Measurements from ENCODE around the gene CCL20. TPM values are rescaled to one million over a fixed set of nuclear protein-coding genes. Genes with fewer than 3 reads are reported as not detected.

CCL20 gene
- total RNA-seq, 1 experiment from 2014 or later = not detected

DNA sequence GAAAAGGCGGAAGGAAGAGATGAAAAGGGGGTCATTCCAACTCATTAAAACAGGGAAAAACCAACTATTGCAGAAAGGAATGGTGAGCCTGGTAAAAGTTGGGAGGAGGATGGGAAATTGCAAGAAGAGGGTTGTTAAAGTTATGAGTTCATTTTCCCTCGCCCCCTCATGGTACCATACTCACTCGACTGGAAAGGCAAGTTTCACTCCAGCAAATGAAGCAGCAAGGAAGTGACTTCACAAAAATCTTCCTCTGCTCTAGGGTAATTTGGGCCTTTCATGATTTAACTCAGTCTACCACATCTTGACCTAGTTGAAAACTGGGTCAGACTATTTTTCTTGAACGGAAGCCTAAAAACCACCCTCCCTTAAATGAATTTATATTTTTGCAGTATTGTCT, 34.9 kb downstream of the CCL20 start (continued):
- TF ChIP-seq RORB (CRISPR knock-in tag; IDR thresholded peaks at IDR 0.05) = no peak
- TF ChIP-seq ETV6 (CRISPR knock-in tag; IDR thresholded peaks at IDR 0.05) = no peak
- no peak for TF ChIP-seq JAZF1 (CRISPR knock-in tag; IDR thresholded peaks at IDR 0.05)
- TF ChIP-seq, protein P1, sequence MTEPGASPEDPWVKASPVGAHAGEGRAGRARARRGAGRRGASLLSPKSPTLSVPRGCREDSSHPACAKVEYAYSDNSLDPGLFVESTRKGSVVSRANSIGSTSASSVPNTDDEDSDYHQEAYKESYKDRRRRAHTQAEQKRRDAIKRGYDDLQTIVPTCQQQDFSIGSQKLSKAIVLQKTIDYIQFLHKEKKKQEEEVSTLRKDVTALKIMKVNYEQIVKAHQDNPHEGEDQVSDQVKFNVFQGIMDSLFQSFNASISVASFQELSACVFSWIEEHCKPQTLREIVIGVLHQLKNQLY (CRISPR knock-in tag; IDR thresholded peaks at IDR 0.05) = no peak
- TF ChIP-seq NR2C2 (CRISPR knock-in tag; IDR thresholded peaks at IDR 0.05) = no peak
- TF ChIP-seq SP1 (CRISPR knock-in tag; conservative IDR thresholded peaks at IDR 0.05) = no peak
- TF ChIP-seq, protein P2, sequence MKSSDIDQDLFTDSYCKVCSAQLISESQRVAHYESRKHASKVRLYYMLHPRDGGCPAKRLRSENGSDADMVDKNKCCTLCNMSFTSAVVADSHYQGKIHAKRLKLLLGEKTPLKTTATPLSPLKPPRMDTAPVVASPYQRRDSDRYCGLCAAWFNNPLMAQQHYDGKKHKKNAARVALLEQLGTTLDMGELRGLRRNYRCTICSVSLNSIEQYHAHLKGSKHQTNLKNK (CRISPR knock-in tag; IDR thresholded peaks at IDR 0.05) = no peak
- TF ChIP-seq, protein P3, sequence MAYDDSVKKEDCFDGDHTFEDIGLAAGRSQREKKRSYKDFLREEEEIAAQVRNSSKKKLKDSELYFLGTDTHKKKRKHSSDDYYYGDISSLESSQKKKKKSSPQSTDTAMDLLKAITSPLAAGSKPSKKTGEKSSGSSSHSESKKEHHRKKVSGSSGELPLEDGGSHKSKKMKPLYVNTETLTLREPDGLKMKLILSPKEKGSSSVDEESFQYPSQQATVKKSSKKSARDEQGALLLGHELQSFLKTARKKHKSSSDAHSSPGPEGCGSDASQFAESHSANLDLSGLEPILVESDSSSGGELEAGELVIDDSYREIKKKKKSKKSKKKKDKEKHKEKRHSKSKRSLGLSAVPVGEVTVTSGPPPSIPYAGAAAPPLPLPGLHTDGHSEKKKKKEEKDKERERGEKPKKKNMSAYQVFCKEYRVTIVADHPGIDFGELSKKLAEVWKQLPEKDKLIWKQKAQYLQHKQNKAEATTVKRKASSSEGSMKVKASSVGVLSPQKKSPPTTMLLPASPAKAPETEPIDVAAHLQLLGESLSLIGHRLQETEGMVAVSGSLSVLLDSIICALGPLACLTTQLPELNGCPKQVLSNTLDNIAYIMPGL (CRISPR knock-in tag; IDR thresholded peaks at IDR 0.05) = no peak
- TF ChIP-seq IRF2 (CRISPR knock-in tag; IDR thresholded peaks at IDR 0.05; ENCODE audit: borderline replicate concordance, low read depth) = no peak
- no peak for TF ChIP-seq MYBL2 (CRISPR knock-in tag; IDR thresholded peaks at IDR 0.05)

DNA sequence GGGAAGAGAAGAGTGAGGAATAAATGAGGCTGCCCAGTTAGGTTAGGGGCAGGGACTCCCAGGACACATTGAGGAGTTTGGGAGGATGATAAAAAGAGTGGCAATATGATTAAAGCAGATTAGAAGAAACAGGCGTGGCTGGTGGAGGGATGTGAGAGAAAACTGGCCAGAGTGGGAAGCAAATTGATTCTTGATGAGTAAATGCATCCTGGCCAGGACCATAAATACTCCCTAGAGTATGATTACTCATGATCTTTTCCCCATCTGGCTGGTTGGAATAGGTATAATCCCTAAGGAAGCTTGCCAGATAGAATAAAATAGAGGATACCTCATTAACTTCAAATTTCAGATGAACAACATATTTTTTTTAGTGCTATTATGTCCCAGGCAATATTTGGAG, 36.3 kb downstream of the CCL20 start:
- Mint-ChIP-seq H3K9me3 (peaks cover 9% of the 10 kb centered on the region), H3K4me3 (no peak overlapping the region), H3K36me3 (no peaks in the 10 kb centered on the region), H3K4me1 (peaks cover 44% of the 10 kb centered on the region), H3K27me3 (ENCODE audit: low read depth) (0 out of 2 replicates have a peak, but pooled peaks cover 2% of the 10 kb centered on the region), H3K27ac (no peak overlapping the region)
- ChIA-PET CTCF (no interaction called here), POLR2A (no interaction called here)
- DNase-seq (ENCODE audit: low spot score) = no peak
- ATAC-seq = no peak
- TF ChIP-seq GTF2I (CRISPR knock-in tag; conservative IDR thresholded peaks at IDR 0.05) (no peak), ZNF121 (CRISPR knock-in tag; IDR thresholded peaks at IDR 0.05) (no peak), FOXJ3 (CRISPR knock-in tag; IDR thresholded peaks at IDR 0.05; ENCODE audit: borderline replicate concordance) (no peak), FOXP1 (CRISPR knock-in tag; IDR thresholded peaks at IDR 0.05; ENCODE audit: borderline replicate concordance) (no peak), JAZF1 (CRISPR knock-in tag; IDR thresholded peaks at IDR 0.05) (no peak), TEAD4 (CRISPR knock-in tag; IDR thresholded peaks at IDR 0.05) (no peak), ZBTB21 (CRISPR knock-in tag; IDR thresholded peaks at IDR 0.05; ENCODE audit: borderline replicate concordance) (no peak), TP53 (CRISPR knock-in tag; IDR thresholded peaks at IDR 0.05) (no peak), NR3C1 (CRISPR knock-in tag; conservative IDR thresholded peaks at IDR 0.05; ENCODE audit: low read depth) (no peak), SP1 (CRISPR knock-in tag; conservative IDR thresholded peaks at IDR 0.05) (no peak), HMGA2 (CRISPR knock-in tag; IDR thresholded peaks at IDR 0.05) (no peak), ZNF232 (CRISPR knock-in tag; IDR thresholded peaks at IDR 0.05) (no peak)
- TF ChIP-seq, protein P4, sequence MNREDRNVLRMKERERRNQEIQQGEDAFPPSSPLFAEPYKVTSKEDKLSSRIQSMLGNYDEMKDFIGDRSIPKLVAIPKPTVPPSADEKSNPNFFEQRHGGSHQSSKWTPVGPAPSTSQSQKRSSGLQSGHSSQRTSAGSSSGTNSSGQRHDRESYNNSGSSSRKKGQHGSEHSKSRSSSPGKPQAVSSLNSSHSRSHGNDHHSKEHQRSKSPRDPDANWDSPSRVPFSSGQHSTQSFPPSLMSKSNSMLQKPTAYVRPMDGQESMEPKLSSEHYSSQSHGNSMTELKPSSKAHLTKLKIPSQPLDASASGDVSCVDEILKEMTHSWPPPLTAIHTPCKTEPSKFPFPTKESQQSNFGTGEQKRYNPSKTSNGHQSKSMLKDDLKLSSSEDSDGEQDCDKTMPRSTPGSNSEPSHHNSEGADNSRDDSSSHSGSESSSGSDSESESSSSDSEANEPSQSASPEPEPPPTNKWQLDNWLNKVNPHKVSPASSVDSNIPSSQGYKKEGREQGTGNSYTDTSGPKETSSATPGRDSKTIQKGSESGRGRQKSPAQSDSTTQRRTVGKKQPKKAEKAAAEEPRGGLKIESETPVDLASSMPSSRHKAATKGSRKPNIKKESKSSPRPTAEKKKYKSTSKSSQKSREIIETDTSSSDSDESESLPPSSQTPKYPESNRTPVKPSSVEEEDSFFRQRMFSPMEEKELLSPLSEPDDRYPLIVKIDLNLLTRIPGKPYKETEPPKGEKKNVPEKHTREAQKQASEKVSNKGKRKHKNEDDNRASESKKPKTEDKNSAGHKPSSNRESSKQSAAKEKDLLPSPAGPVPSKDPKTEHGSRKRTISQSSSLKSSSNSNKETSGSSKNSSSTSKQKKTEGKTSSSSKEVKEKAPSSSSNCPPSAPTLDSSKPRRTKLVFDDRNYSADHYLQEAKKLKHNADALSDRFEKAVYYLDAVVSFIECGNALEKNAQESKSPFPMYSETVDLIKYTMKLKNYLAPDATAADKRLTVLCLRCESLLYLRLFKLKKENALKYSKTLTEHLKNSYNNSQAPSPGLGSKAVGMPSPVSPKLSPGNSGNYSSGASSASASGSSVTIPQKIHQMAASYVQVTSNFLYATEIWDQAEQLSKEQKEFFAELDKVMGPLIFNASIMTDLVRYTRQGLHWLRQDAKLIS (CRISPR knock-in tag; IDR thresholded peaks at IDR 0.05; ENCODE audit: borderline replicate concordance) = no peak
- TF ChIP-seq, protein P2 (CRISPR knock-in tag; IDR thresholded peaks at IDR 0.05) = no peak
- TF ChIP-seq, protein P3 (CRISPR knock-in tag; IDR thresholded peaks at IDR 0.05) = no peak
- TF ChIP-seq, protein P5, sequence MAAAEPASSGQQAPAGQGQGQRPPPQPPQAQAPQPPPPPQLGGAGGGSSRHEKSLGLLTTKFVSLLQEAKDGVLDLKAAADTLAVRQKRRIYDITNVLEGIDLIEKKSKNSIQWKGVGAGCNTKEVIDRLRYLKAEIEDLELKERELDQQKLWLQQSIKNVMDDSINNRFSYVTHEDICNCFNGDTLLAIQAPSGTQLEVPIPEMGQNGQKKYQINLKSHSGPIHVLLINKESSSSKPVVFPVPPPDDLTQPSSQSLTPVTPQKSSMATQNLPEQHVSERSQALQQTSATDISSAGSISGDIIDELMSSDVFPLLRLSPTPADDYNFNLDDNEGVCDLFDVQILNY (CRISPR knock-in tag; IDR thresholded peaks at IDR 0.05) = no peak
- TF ChIP-seq, protein P6, sequence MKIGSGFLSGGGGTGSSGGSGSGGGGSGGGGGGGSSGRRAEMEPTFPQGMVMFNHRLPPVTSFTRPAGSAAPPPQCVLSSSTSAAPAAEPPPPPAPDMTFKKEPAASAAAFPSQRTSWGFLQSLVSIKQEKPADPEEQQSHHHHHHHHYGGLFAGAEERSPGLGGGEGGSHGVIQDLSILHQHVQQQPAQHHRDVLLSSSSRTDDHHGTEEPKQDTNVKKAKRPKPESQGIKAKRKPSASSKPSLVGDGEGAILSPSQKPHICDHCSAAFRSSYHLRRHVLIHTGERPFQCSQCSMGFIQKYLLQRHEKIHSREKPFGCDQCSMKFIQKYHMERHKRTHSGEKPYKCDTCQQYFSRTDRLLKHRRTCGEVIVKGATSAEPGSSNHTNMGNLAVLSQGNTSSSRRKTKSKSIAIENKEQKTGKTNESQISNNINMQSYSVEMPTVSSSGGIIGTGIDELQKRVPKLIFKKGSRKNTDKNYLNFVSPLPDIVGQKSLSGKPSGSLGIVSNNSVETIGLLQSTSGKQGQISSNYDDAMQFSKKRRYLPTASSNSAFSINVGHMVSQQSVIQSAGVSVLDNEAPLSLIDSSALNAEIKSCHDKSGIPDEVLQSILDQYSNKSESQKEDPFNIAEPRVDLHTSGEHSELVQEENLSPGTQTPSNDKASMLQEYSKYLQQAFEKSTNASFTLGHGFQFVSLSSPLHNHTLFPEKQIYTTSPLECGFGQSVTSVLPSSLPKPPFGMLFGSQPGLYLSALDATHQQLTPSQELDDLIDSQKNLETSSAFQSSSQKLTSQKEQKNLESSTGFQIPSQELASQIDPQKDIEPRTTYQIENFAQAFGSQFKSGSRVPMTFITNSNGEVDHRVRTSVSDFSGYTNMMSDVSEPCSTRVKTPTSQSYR (CRISPR knock-in tag; IDR thresholded peaks at IDR 0.05) = no peak
- TF ChIP-seq, protein P7, sequence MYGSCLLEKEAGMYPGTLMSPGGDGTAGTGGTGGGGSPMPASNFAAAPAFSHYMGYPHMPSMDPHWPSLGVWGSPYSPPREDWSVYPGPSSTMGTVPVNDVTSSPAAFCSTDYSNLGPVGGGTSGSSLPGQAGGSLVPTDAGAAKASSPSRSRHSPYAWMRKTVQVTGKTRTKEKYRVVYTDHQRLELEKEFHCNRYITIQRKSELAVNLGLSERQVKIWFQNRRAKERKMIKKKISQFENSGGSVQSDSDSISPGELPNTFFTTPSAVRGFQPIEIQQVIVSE (CRISPR knock-in tag; IDR thresholded peaks at IDR 0.05; ENCODE audit: borderline replicate concordance) = no peak

All from WTC11 (cell line).